ENCODE data around the gene ZNF579.
"Not testable (repeated sequence)": the region's sequence is repeated elsewhere in the genome, so short reads cannot be mapped to it uniquely, and the experiment has no call there.

The ZNF579 gene

GRCh38 chr19:55578031-55578760 is 2.5 kb downstream of the ZNF579 start:
- no peak for TF ChIP-seq CTCF (IDR thresholded peaks at IDR 0.05)
- Histone ChIP-seq H3K79me2 (no peaks in the 10 kb centered on the region), H3K27ac (no peak overlapping the region), H3K27me3 (ENCODE audit: control insufficient read depth, insufficient read depth, low read length) (no peaks in the 10 kb centered on the region), H3K4me2 (ENCODE audit: low read length) (no peak overlapping the region), H3K4me3 (ENCODE audit: low read depth, low read length) (no peak overlapping the region), H3K9ac (no peak overlapping the region), H3K9me3 (ENCODE audit: control insufficient read depth, low read length) (no peaks in the 10 kb centered on the region), H3K36me3 (ENCODE audit: control insufficient read depth, insufficient read depth, low read length) (no peaks in the 10 kb centered on the region), H2AFZ (no peak overlapping the region), H3K4me1 (peaks cover 11% of the 10 kb centered on the region)

GRCh38 chr19:55576746-55577145 is 3.9 kb downstream of the ZNF579 start:
- H3K4me2 ChIP-seq (ENCODE audit: low read length) = no peak overlapping the region
- no peak overlapping the region for H3K9ac ChIP-seq
- no peak overlapping the region for H3K27ac ChIP-seq
- H3K27me3 ChIP-seq (ENCODE audit: control insufficient read depth, insufficient read depth, low read length) = no peaks in the 10 kb centered on the region
- no peaks in the 10 kb centered on the region for H3K36me3 ChIP-seq (ENCODE audit: control insufficient read depth, insufficient read depth, low read length)
- no peak for TF ChIP-seq CTCF (IDR thresholded peaks at IDR 0.05)
- H3K4me1 ChIP-seq = peaks cover 8% of the 10 kb centered on the region
- no peak overlapping the region for H2AFZ ChIP-seq
- no peaks in the 10 kb centered on the region for H3K9me3 ChIP-seq (ENCODE audit: control insufficient read depth, low read length)
- H3K79me2 ChIP-seq = no peaks in the 10 kb centered on the region
- no peak overlapping the region for H3K4me3 ChIP-seq (ENCODE audit: low read depth, low read length)

GRCh38 chr19:55573929-55574328 is 6.7 kb downstream of the ZNF579 start:
- H3K4me3 ChIP-seq (ENCODE audit: low read depth, low read length) = not testable (repeated sequence)

GRCh38 chr19:55569477-55569876 is 11.2 kb downstream of the ZNF579 start:
- H3K9me3 ChIP-seq (ENCODE audit: control insufficient read depth, low read length); H2AFZ ChIP-seq; H3K9ac ChIP-seq; H3K4me3 ChIP-seq (ENCODE audit: low read depth, low read length); H3K27ac ChIP-seq; H3K27me3 ChIP-seq (ENCODE audit: control insufficient read depth, insufficient read depth, low read length); H3K36me3 ChIP-seq (ENCODE audit: control insufficient read depth, insufficient read depth, low read length); H3K4me2 ChIP-seq (ENCODE audit: low read length); H3K79me2 ChIP-seq; H3K4me1 ChIP-seq: not testable (repeated sequence)

More at GRCh38 chr19:55573929-55574328, 6.7 kb downstream of the ZNF579 start:
- H3K79me2 ChIP-seq; H3K9ac ChIP-seq; H3K27me3 ChIP-seq (ENCODE audit: control insufficient read depth, insufficient read depth, low read length); H3K4me2 ChIP-seq (ENCODE audit: low read length); H3K9me3 ChIP-seq (ENCODE audit: control insufficient read depth, low read length); H3K27ac ChIP-seq; H2AFZ ChIP-seq; H3K36me3 ChIP-seq (ENCODE audit: control insufficient read depth, insufficient read depth, low read length); H3K4me1 ChIP-seq: not testable (repeated sequence)

- Histone ChIP-seq H3K9ac (no peak overlapping the region), H3K36me3 (ENCODE audit: control insufficient read depth, insufficient read depth, low read length) (no peaks in the 10 kb centered on the region), H3K27ac (no peak overlapping the region), H3K4me3 (ENCODE audit: low read depth, low read length) (no peak overlapping the region), H3K9me3 (ENCODE audit: control insufficient read depth, low read length) (no peaks in the 10 kb centered on the region), H2AFZ (no peak overlapping the region), H3K4me1 (no peaks in the 10 kb centered on the region), H3K79me2 (no peaks in the 10 kb centered on the region), H3K27me3 (ENCODE audit: control insufficient read depth, insufficient read depth, low read length) (no peaks in the 10 kb centered on the region), H3K4me2 (ENCODE audit: low read length) (no peak overlapping the region)
- no peak for TF ChIP-seq CTCF (IDR thresholded peaks at IDR 0.05)
Measured at GRCh38 chr19:55567708-55568328, 12.8 kb downstream of the ZNF579 start.

Data from parathyroid adenoma (tissue), 2 donors.